ENCODE data around the gene GASK1A. TPM values are rescaled to one million over a fixed set of nuclear protein-coding genes. Genes with fewer than 3 reads are reported as not detected.

GASK1A gene
- polyA plus RNA-seq, 2 of the 4 experiments (the other 2 are of a cell fraction): not detected

GRCh38 chr3:43022121-43022520 is 43.0 kb downstream of the GASK1A start:
- TF ChIP-seq HEYL (CRISPR knock-in tag; IDR thresholded peaks at IDR 0.05): no peak
- no peak for TF ChIP-seq PHF8 (IDR thresholded peaks at IDR 0.05; ENCODE audit: borderline replicate concordance, low read depth)
- TF ChIP-seq TP53 (CRISPR knock-in tag; IDR thresholded peaks at IDR 0.05): no peak
- no peak for TF ChIP-seq RCOR1 (IDR thresholded peaks at IDR 0.05; ENCODE audit: low read depth, low read length)
- no peak for TF ChIP-seq ZNF302 (CRISPR knock-in tag; IDR thresholded peaks at IDR 0.05)
- TF ChIP-seq HOXB13 (CRISPR knock-in tag; IDR thresholded peaks at IDR 0.05; ENCODE audit: low read depth): no peak
- no peak for TF ChIP-seq EHMT2 (IDR thresholded peaks at IDR 0.05; ENCODE audit: low read depth)
- no peak for TF ChIP-seq HES2 (IDR thresholded peaks at IDR 0.05)
- TF ChIP-seq CEBPB (IDR thresholded peaks at IDR 0.05): no peak
- TF ChIP-seq POLR2A (IDR thresholded peaks at IDR 0.05; ENCODE audit: low read length): no peak
- TF ChIP-seq MAZ (IDR thresholded peaks at IDR 0.05; ENCODE audit: borderline replicate concordance, low read depth, low read length): no peak
- no peak for TF ChIP-seq JUNB (IDR thresholded peaks at IDR 0.05)
- no peak for TF ChIP-seq MAX (IDR thresholded peaks at IDR 0.05)
- TF ChIP-seq E2F6 (IDR thresholded peaks at IDR 0.05; ENCODE audit: borderline replicate concordance, low read depth): no peak
- CTCF ChIA-PET: interaction anchor here (1.1 kb wide), 1 partner anchor 61 kb away, joined by 3 read pairs; no protein-coding TSS in a partner anchor

GRCh38 chr3:43023066-43023465 is 44.0 kb downstream of the GASK1A start:
- POLR2A ChIA-PET: no interaction called here
- 13% methylated on average over 4 of the region's 4 CpGs for WGBS (ENCODE audit: missing lambda C conversion rate)

More at GRCh38 chr3:43022121-43022520, 43.0 kb downstream of the GASK1A start:
- Histone ChIP-seq H3K4me2 (no peak overlapping the region), H3K27ac (no peak overlapping the region), H3K9me3 (no peaks in the 10 kb centered on the region), H3K4me3 (no peak overlapping the region), H3K4me1 (no peaks in the 10 kb centered on the region)
- no peak for ATAC-seq
- POLR2A ChIA-PET: no interaction called here
- no peak for FAIRE-seq
- 0% methylated on average over 1 of the region's 1 CpG for WGBS (ENCODE audit: missing lambda C conversion rate)
- no peak for DNase-seq (ENCODE audit: low read depth in 1 of 2, low spot score in 1 of 2)

More at GRCh38 chr3:43023066-43023465, 44.0 kb downstream of the GASK1A start:
- Histone ChIP-seq H3K9me3 (no peaks in the 10 kb centered on the region), H3K4me2 (no peak overlapping the region), H3K27ac (no peak overlapping the region), H3K4me1 (no peaks in the 10 kb centered on the region), H3K4me3 (no peak overlapping the region)
- FAIRE-seq (no peak), ATAC-seq (no peak), DNase-seq (ENCODE audit: low read depth in 1 of 2, low spot score in 1 of 2) (no peak)
- CTCF ChIA-PET: no interaction called here
- TF ChIP-seq ZSCAN20 (CRISPR knock-in tag; IDR thresholded peaks at IDR 0.05) (no peak), NPAS2 (CRISPR knock-in tag; IDR thresholded peaks at IDR 0.05; ENCODE audit: borderline replicate concordance) (no peak), SREBF2 (IDR thresholded peaks at IDR 0.05) (no peak), ZC3H11A (IDR thresholded peaks at IDR 0.05) (no peak), EP300 (IDR thresholded peaks at IDR 0.05) (no peak), EHMT2 (IDR thresholded peaks at IDR 0.05; ENCODE audit: low read depth) (no peak), ELK1 (IDR thresholded peaks at IDR 0.05; ENCODE audit: low read depth, low read length) (no peak), BCL3 (IDR thresholded peaks at IDR 0.05) (no peak), GATA3 (IDR thresholded peaks at IDR 0.05; ENCODE audit: borderline replicate concordance) (no peak), E2F6 (IDR thresholded peaks at IDR 0.05; ENCODE audit: borderline replicate concordance, low read depth) (no peak), POLR2AphosphoS2 (conservative IDR thresholded peaks at IDR 0.05; ENCODE audit: low read length) (no peak), TP53 (CRISPR knock-in tag; IDR thresholded peaks at IDR 0.05) (no peak), HEYL (CRISPR knock-in tag; IDR thresholded peaks at IDR 0.05) (no peak), JUN (IDR thresholded peaks at IDR 0.05) (no peak), HDAC2 (IDR thresholded peaks at IDR 0.05) (no peak), CBX8 (IDR thresholded peaks at IDR 0.05) (no peak), CBX2 (IDR thresholded peaks at IDR 0.05; ENCODE audit: borderline replicate concordance, low read depth) (no peak), MYC (IDR thresholded peaks at IDR 0.05; ENCODE audit: borderline replicate concordance, low read length) (no peak), NFE2L2 (conservative IDR thresholded peaks at IDR 0.05; ENCODE audit: low read length) (no peak), RNF2 (IDR thresholded peaks at IDR 0.05; ENCODE audit: borderline replicate concordance, low read depth) (no peak)

All from A549 (cell line).